HG03460 (cell line): ENCODE measurements around the gene TSPEAR.

ENCODE experiments used
- ATAC-seq: cut with Tn5 transposase; IDR thresholded peaks from one replicate; pipeline ENCODE4 v1.9.1; 2021; ENCODE audit not compliant: unreplicated experiment

Gene TSPEAR

GRCh38 chr21:44711327-44712202 lies at the start of gene TSPEAR:
TSS of gene TSPEAR (minus strand) at chr21:44711572. CDS start at chr21:44711514, 58 bp downstream.
- no peak for ATAC-seq

- ATAC-seq = no peak
These were observed 49.0 kb upstream of the TSPEAR start for GRCh38 chr21:44760376-44760775.

- ATAC-seq = no peak
These were observed 48.4 kb upstream of the TSPEAR start for GRCh38 chr21:44759628-44760285.

GRCh38 chr21:44758781-44759627 lies 47.6 kb upstream of the TSPEAR start:
- no peak for ATAC-seq

- ATAC-seq = no peak
These were observed 46.8 kb upstream of the TSPEAR start for GRCh38 chr21:44758141-44758561.

GRCh38 chr21:44757731-44758130 lies 46.4 kb upstream of the TSPEAR start:
- no peak for ATAC-seq

- no peak for ATAC-seq
These were observed 45.2 kb upstream of the TSPEAR start for GRCh38 chr21:44756423-44757185.

- no peak for ATAC-seq
These were observed 43.9 kb upstream of the TSPEAR start for GRCh38 chr21:44755227-44755626.

GRCh38 chr21:44753357-44753756 lies 42.0 kb upstream of the TSPEAR start:
- no peak for ATAC-seq

- ATAC-seq = no peak
These were observed 41.4 kb upstream of the TSPEAR start for GRCh38 chr21:44752671-44753235.

GRCh38 chr21:44751799-44752636 lies 40.6 kb upstream of the TSPEAR start:
- no peak for ATAC-seq

GRCh38 chr21:44751186-44751798 lies 39.9 kb upstream of the TSPEAR start:
- ATAC-seq = no peak

GRCh38 chr21:44750675-44751025 lies 39.3 kb upstream of the TSPEAR start:
- ATAC-seq = no peak

- no peak for ATAC-seq
These were observed 38.6 kb upstream of the TSPEAR start for GRCh38 chr21:44749759-44750674.

GRCh38 chr21:44749116-44749758 lies 37.9 kb upstream of the TSPEAR start:
- ATAC-seq = no peak

- ATAC-seq = no peak
These were observed 37.2 kb upstream of the TSPEAR start for GRCh38 chr21:44748621-44749020.

GRCh38 chr21:44742418-44743153 lies 31.2 kb upstream of the TSPEAR start:
- ATAC-seq = no peak
